Right lobe of liver (tissue), 6 donors: ENCODE results near the gene PSPH. TPM values are rescaled to one million over a fixed set of nuclear protein-coding genes. Genes with fewer than 3 reads are reported as not detected.
A peak's percentile ranks its signal among the peaks of the same experiment; 100 is the strongest.
"Not testable (repeated sequence)": the region's sequence is repeated elsewhere in the genome, so short reads cannot be mapped to it uniquely, and the experiment has no call there.

ENCODE experiments used
- ATAC-seq, 4 donors: fragments of 200-7000 bp; cut with Tn5 transposase; one replicate each; pipeline ENCODE4 v1.9.1; 2020; ENCODE audit warnings: mild to moderate bottlenecking in 4 of 4, moderate library complexity in 4 of 4
- DNase-seq, 3 donors: peaks; one replicate each; pipeline ENCODE4 v3.0.0-alpha.2; 2020
- H3K27ac ChIP-seq, 3 donors: fragments of 200-600 bp; one replicate each; pipeline ENCODE4 v1.8.0; 2022
- H3K27me3 ChIP-seq, 2 donors: fragments of 200-600 bp; one replicate each; pipeline ENCODE4 v1.8.0; 2022
- H3K36me3 ChIP-seq, 4 donors: fragments of 200-600 bp; sonication (generic) in 1 of 4; one replicate each; pipeline versions ENCODE4 v1.5.1 to v1.8.0; 2017 to 2022; ENCODE audit warnings: control low read depth in 1 of 4
- H3K4me1 ChIP-seq, 4 donors: fragments of 200-600 bp; sonication (generic) in 1 of 4; one replicate each; pipeline versions ENCODE4 v1.5.1 to v1.8.0; 2017 to 2022; ENCODE audit warnings: control low read depth in 1 of 4
- H3K4me3 ChIP-seq, 3 donors: fragments of 200-600 bp; one replicate each; pipeline ENCODE4 v1.8.0; 2022
- H3K9me3 ChIP-seq, 4 donors: fragments of 200-600 bp; sonication (generic) in 1 of 4; one replicate each; pipeline versions ENCODE4 v1.5.1 to v1.8.0; 2017 to 2022; ENCODE audit warnings: control low read depth in 1 of 4
- CTCF ChIP-seq, 4 donors: fragments of 200-600 bp in 3 of 4; fragments of 450-650 bp in 1 of 4; IDR thresholded peaks; one replicate each; pipeline versions ENCODE4 v1.5.1 to v1.8.0; 2016 to 2022; ENCODE audit warnings: antibody characterized with exemption in 4 of 4, mild to moderate bottlenecking in 2 of 4
- POLR2A ChIP-seq: fragments of 450-650 bp; IDR thresholded peaks from one replicate; pipeline ENCODE4 v1.6.1; 2017; ENCODE audit warnings: antibody characterized with exemption, mild to moderate bottlenecking
- WGBS: methylation state at CpG from one replicate; pipeline ENCODE4 v1.1.6; 2018; ENCODE audit warnings: low coverage, low lambda C conversion rate; ENCODE audit not compliant: insufficient coverage; ENCODE audit errors: missing lambda C conversion rate; 5-methylcytosine and 5-hydroxymethylcytosine counted together
- intact Hi-C, 2 donors: fragments of 100-400 bp; cut with DNase I; formaldehyde crosslinking; loops; one replicate each; pipeline versions ENCODE4 v1.11.2 to v1.14.1; 2022
- total RNA-seq, 6 experiments: library from RNA; depleted of rRNA in 2 of 6; stranded (reverse); fragments of >200 nt in 2 of 6; fragmentation: NEBNext Ultra II Directional in 3 of 6; extraction: Animal tissue kit (Norgen Biotek cat#: 25700) in 3 of 6; gene quantifications; one replicate each; pipeline versions ENCODE4 v1.1.0 to v1.2.4, GENCODE V29; 2016 to 2023
- donor health status: DM: no; HTN: yes; CAD: no.
- donor health status: DM: no; HTN: no; CAD: no.
- donor health status: DM: no; HTN: no; CAD: no.
- donor health status: DM: no; HTN: yes; CAD: no.
- donor health status: DM: no; HTN: yes; CAD: no.

Gene PSPH
- total RNA-seq, 6 experiments from 2014 or later = 5.3 to 32.2 (median 9.7) TPM

DNA sequence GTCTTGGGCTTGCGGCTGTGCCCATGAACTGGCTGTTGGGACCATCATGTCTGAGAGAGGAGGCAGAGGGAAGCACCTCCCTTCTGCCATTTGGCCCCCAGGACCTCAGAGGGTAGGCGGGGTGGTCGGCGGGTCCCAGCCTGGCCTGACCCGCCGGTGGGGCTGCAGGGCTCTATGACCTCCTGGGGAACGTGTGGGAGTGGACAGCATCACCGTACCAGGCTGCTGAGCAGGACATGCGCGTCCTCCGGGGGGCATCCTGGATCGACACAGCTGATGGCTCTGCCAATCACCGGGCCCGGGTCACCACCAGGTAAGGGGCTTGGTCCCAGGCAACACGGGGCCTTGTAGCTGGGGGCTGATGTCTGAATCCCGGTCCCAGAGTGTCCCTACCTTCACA, 27.0 kb upstream of the PSPH start:
- no peaks in the 10 kb centered on the region for H3K9me3 ChIP-seq
- peaks cover 0 to 40% (median 13%) of the 10 kb centered on the region in 4 donors for H3K4me1 ChIP-seq
- WGBS = 100% methylated on average over 1 of the region's 16 CpGs
- intact Hi-C loops = loop anchor here in 1 of 2 donors (10.0 kb wide), 1 partner anchor 73 kb away; no protein-coding TSS in a partner anchor
- H3K4me3 ChIP-seq = no peak overlapping the region
- no peaks in the 10 kb centered on the region for H3K27me3 ChIP-seq
- no peak overlapping the region for H3K27ac ChIP-seq
- ATAC-seq (no peak), DNase-seq (peak in 1 of 3 donors; percentile 49)
- no peaks in the 10 kb centered on the region for H3K36me3 ChIP-seq
- no peak for TF ChIP-seq CTCF (IDR thresholded peaks at IDR 0.05)
- no peak for TF ChIP-seq POLR2A

DNA sequence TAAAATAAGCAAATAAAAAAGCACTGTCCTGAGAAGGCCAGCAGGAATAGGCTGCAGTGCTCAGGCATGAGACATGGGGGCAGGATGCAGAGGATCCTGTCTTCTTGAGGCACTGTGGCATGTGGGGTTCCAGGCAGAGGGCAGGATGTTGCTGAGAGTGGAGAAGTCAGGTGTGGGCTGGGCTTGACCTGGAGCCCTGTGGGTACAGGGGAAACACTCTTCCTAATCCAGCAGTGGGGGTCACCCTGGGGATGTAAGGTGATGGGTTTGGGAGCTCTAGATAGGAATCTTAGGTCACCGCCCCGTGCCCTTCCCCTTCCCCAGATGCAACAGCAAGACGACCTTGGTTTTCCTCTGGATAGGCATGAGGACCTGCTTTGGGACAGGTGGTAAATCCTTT, 26.4 kb upstream of the PSPH start:
- H3K27ac ChIP-seq = no peak overlapping the region
- peaks cover 0 to 34% (median 13%) of the 10 kb centered on the region in 4 donors for H3K4me1 ChIP-seq
- no peaks in the 10 kb centered on the region for H3K9me3 ChIP-seq
- DNase-seq (peak in 1 of 3 donors; percentile 1), ATAC-seq (no peak)
- WGBS = 100% methylated on average over 1 of the region's 3 CpGs
- no peak overlapping the region for H3K4me3 ChIP-seq
- no peaks in the 10 kb centered on the region for H3K27me3 ChIP-seq
- no peaks in the 10 kb centered on the region for H3K36me3 ChIP-seq
- intact Hi-C loops = loop anchor here in 1 of 2 donors (10.0 kb wide), 1 partner anchor 73 kb away; no protein-coding TSS in a partner anchor
- TF ChIP-seq CTCF (IDR thresholded peaks at IDR 0.05) (no peak), POLR2A (no peak)

DNA sequence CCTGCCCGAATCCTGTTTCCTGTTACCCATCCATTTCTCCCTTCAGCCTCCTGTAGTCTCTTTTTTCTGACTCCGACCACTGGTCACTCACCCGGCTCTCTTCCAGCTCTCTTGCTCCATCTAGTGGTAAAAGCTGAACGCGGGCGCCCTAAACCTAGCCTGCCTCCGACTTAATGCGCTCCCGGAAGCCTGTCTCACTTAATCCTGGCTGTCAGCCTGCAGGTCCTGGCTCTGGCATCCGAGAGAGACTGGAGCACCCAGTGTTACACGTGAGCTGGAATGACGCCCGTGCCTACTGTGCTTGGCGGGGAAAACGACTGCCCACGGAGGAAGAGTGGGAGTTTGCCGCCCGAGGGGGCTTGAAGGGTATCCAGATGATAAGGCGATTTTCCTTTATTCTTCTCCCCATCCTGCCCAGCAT, 23.1 kb upstream of the PSPH start:
- ATAC-seq = peak; percentile 97 to 98 (median 98)
- Histone ChIP-seq H3K9me3 (no peaks in the 10 kb centered on the region), H3K27me3 (no peaks in the 10 kb centered on the region), H3K4me1 (peaks cover 0 to 22% (median 7%) of the 10 kb centered on the region in 4 donors), H3K4me3 (no peak overlapping the region), H3K27ac (no peak overlapping the region), H3K36me3 (peaks cover 0 to 13% (median 4%) of the 10 kb centered on the region in 4 donors)
- intact Hi-C loops = loop anchor here in 1 of 2 donors (10.0 kb wide), 1 partner anchor 70 kb away; no protein-coding TSS in a partner anchor
- DNase-seq = peak; percentile 89 to 96 (median 95)
- TF ChIP-seq POLR2A (no peak), CTCF (IDR thresholded peaks at IDR 0.05) (peak; percentile 96)
- WGBS = 8% methylated on average over 19 of the region's 19 CpGs

DNA sequence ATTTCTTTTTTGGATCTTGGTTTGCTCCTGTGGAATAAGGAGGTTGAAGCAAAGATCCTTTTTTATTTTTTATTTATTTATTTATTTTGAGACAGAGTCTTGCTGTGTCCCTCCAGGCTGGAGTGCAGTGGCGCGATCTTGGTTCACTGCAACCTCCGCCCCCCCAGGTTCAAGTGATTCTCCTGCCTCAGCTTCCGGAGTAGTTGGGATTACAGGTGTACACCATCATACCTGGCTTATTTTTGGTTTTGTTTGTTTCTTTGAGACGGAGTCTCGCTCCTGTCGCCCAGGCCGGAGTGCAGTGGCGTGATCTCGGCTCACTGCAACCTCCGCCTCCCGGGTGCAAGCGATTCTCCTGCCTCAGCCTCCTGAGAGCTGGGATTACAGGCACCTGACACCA, 15.1 kb upstream of the PSPH start:
- H3K9me3 ChIP-seq, H3K27ac ChIP-seq, H3K4me3 ChIP-seq, H3K27me3 ChIP-seq, ATAC-seq, DNase-seq: not testable (repeated sequence)
- intact Hi-C loops = loop anchor here in 1 of 2 donors (5.0 kb wide), 1 partner anchor 59 kb away; no protein-coding TSS in a partner anchor
- peaks cover 5 to 44% (median 18%) of the 10 kb centered on the region in 4 donors for H3K36me3 ChIP-seq
- 94% methylated on average over 13 of the region's 13 CpGs for WGBS
- H3K4me1 ChIP-seq = peaks cover 0 to 19% (median 0%) of the 10 kb centered on the region in 4 donors

DNA sequence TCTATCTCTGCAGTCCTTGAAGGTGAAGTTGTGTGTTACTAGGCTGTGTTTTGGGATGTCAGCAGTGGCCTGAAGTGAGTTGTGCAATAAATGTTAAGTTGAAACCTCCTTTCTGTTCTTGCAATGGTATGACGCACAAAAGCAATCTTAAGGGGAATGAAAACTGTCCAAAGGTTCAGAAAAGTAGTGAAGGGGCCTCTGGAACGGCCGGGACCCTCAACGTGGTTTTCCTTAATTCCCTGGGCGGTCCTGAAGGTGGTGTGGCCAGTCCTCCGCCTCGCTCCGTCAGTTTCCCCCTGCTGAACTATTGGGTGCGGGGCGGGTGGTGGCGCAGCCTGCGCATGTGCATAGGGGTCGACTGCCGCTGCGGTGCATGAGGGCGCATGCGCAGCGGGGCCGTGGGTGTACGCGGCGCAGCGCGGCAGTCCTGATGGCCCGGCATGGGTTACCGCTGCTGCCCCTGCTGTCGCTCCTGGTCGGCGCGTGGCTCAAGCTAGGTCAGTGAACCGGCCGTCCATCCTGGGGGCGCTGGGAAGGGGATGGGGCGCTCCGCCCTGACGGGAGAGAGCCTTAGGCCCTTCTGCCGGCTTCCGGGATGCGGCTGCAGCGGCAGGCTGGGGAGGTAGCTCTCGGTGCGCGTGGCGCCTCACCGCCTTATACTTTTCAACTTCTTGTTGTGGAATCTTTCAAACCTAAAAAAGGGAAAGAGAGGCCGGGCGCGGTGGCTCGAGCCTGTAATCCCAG, 12.8 kb upstream of the PSPH start, which contains the start of gene SUMF2:
TSS of gene SUMF2 (plus strand) at position 405 of the 744 bp plus-strand sequence. CDS start at position 431, 26 bp downstream.
- intact Hi-C loops = no loop called here
- Histone ChIP-seq H3K27ac (peak within 1 kb of the TSS; percentile 90 to 92 (median 92)), H3K36me3 (peaks cover 5 to 51% (median 27%) of the 10 kb centered on the region in 4 donors), H3K4me3 (peak within 1 kb of the TSS; percentile 88 to 97 (median 97)), H3K27me3 (no peaks in the 10 kb centered on the region), H3K9me3 (no peaks in the 10 kb centered on the region), H3K4me1 (peaks cover 0 to 19% (median 0%) of the 10 kb centered on the region in 4 donors)
- DNase-seq (peak; percentile 93 to 95 (median 95)), ATAC-seq (peak; percentile 96 to 97 (median 96))
- peak; percentile 87 for TF ChIP-seq POLR2A
- peak in 2 of 4 donors; percentile 16 to 22 for TF ChIP-seq CTCF (IDR thresholded peaks at IDR 0.05)
- WGBS = under 1% methylated on average over 24 of the region's 49 CpGs
